Occipital lobe (tissue), 2 donors: ENCODE results near the gene RSU1. TPM values are rescaled to one million over a fixed set of nuclear protein-coding genes. Genes with fewer than 3 reads are reported as not detected.

ENCODE experiments used
- DNase-seq: peaks from one replicate; lab custom pipeline; 2025; lab: John Stamatoyannopoulos, UW
- total RNA-seq: library from RNA; depleted of rRNA; stranded (reverse); fragments of >200 nt; gene quantifications from one replicate; pipeline ENCODE4 v1.2.3, GENCODE V29; 2014

Gene RSU1
- total RNA-seq, 1 donor from 2014 or later = 29.6 TPM

GRCh38 chr10:16679511-16679910 lies 137.7 kb downstream of the RSU1 start:
- no peak for DNase-seq

DNA sequence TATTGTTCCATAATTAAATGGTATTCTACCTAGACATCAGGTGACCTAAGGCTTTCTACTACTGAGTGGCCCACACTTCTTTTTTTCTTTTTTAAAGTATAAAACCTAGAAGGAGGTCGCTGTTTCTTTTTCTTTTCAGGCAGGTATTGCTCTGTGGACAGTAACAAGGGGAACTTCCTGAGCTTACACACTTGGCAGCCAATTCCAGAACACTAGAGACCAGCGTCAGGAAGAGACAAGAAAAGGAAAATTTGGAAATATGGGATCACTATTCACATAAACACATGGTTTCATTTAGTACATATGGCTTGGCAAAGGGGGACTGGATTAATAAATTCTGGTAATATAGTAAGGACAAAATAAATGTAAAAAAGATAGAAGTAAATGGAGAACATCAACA lies 141.9 kb downstream of the RSU1 start:
- DNase-seq = no peak

GRCh38 chr10:16674147-16674703 lies 143.0 kb downstream of the RSU1 start:
- DNase-seq = no peak

DNA sequence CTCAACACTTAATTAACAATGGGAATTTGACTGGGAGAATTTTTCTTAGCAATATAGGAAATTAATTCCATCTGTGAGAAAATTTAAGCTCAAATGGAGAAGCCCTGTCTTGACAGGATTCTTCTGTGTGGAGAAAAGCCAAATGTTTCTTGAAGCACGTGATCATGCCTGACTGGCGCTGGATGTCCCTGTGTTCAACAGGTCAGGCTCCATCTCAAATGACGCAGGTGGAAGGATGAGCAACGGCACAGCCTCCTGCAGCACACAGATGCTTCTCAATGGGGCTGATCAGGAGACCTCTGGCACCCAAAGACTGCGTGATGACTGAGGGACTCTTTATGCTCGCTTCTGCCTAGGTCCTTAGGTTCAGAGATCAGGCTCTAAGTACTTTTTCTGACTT lies 143.8 kb downstream of the RSU1 start:
- no peak for DNase-seq

DNA sequence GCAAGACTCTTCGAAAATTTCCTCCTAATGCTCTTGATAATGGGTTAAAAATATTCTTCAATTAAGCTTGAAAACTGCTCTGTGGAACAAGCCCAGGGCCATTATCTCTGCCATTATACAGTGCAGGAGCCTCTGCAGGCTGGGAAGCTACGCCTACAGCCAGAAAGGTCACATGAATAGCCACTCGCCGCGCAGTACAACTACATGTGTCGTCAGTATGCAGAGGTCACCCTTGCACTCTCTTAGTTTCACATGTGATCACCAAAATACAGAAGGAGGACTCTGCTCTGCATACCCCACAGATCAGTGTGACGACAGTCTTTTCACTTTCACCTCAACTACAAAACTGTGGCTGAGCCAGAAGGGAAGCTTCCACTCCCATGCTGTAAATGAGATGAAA lies 153.8 kb downstream of the RSU1 start:
- no peak for DNase-seq

- no peak for DNase-seq
Observed at GRCh38 chr10:16662923-16663322, 154.3 kb downstream of the RSU1 start.

DNA sequence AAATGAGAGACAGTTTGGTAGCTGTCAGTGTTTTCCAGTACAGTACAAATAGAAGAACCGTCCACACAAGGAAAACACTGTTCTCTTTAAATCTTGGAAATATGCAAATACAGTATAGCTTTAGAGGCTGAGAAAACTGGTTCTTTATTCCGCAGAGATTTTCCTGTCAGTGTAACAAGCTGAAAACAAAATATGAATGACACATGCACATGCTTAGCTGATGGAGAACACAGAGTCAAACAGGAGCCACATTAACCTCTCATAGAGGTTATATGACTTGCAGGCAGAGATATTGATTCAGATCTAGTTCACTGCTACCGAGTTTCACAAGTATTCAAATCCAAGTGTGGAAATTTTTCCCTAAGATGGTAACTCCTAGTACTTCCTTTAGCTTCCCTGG lies 160.3 kb downstream of the RSU1 start:
- DNase-seq = no peak

DNA sequence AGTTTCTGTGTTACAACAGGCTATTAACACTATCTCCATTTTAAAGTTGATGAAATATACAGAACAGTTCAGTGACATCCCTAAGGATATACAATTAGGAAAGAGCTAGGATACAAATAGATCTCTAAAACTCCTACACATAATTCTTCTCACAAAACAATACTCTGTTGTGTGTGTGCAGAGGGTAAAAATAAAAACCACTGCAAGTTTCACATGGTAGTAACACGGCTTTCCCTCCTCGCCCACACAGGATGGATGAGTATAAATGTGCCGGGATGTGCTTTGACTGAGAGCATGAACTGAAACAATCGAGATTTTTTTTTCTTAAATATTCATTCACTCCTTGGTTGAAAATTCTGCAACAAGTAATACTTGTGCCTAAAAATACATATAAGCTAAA lies 164.0 kb downstream of the RSU1 start:
- DNase-seq = no peak

- DNase-seq = no peak
Observed at GRCh38 chr10:16652154-16652553, 165.1 kb downstream of the RSU1 start.

DNA sequence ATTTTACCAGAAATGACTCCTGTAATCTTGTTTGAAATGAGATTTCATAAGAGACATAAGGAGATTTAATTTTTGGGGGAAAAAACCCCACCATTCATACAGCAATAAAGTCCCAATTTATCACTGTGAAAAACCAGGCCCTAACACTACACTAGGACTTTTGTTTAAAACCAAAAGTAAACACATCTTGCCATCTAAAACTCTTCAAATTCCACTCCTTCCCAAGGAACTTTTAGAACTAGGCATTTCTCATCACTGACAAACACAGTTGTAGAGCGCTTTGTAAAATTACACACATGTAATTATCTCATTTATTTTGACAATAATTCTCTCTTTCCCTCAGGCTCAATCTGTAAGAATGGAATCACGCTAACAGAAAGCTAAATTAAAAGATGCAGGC lies 167.5 kb downstream of the RSU1 start:
- no peak for DNase-seq

DNA sequence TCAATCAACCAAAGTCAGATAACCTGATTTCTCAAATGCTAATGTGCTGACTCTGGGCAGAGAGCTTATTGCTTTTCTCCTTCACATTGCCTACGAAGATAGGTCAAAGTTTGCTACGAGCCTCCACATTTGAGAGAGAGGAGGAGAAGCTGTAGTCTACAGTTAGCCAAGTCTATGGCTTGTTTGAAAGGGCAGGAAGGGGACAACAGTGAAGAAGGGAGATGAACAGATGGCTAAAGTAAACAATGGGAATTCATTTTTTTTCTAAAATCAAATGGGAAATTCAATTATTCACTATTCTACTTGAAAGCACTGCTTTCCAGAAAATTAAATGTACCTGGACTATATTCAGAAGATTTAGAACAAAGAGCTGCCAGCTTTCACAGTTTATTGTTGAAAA lies 168.9 kb downstream of the RSU1 start:
- DNase-seq = no peak

GRCh38 chr10:16646181-16647059 lies 170.8 kb downstream of the RSU1 start:
- no peak for DNase-seq

DNA sequence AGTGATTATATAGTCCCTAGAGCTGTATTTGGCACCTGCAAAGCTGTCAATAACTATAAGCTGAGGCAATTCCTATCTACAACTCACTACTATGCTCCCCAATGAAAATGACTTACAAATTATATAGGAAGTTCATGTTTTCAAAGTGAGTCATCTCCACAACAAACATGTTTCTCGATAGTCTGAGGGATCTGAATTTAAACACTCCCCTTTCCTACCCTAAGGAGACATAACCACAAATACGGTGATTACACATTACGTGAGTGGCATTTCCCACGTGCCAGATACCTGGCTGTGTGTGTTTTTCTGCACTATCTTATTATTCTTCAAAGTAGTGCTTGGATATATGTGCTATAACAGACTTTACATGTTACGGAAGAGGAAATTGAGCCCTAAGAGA lies 173.1 kb downstream of the RSU1 start:
- DNase-seq = no peak

DNA sequence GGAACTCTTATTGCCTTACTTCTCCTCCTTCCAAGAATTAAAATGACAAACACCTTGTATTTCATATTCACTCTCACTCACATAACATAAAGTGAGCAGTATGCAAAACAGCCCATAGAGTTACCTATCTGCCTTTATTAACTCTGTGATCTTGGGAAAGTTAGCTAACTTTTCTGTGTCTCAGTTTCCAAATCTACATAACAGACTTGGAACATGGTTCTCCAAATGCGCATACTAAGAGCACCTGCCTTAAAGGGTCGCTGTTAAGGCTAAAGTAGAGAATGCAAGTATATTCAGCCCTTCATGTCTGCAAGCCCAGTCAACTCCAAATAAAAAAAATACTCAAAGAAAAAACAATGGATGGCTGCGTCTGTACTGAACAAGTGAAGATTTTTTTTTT lies 173.7 kb downstream of the RSU1 start:
- no peak for DNase-seq

GRCh38 chr10:16640153-16640552 lies 177.1 kb downstream of the RSU1 start:
- no peak for DNase-seq

- DNase-seq = no peak
Observed at GRCh38 chr10:16639471-16639870, 177.8 kb downstream of the RSU1 start.

- no peak for DNase-seq
Observed at GRCh38 chr10:16632996-16633395, 184.2 kb downstream of the RSU1 start.

GRCh38 chr10:16626697-16627096 lies 190.5 kb downstream of the RSU1 start:
- DNase-seq = no peak

GRCh38 chr10:16612981-16613355 lies 204.3 kb downstream of the RSU1 start:
- no peak for DNase-seq

- DNase-seq = no peak
Observed at GRCh38 chr10:16612115-16612980, 204.9 kb downstream of the RSU1 start.

DNA sequence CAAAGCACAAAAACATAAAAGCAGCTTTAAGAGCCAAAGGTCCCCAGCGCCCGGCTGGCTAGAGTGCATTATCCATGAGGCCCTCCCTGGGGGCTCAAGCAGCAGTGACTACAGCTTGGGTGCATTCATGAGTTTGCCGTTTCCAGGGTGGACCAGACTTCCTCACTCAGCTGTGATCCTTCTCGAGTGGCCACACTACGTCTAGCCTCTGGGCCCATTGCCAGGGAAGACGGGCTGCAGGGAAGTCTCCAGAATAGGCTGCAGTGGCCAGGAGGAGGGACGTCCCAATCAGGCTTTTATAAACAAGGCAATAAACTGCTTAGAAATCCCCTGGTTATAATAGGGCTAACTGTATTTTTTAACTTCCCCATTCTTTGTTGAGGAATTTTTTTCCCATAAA lies 206.2 kb downstream of the RSU1 start:
- no peak for DNase-seq

DNA sequence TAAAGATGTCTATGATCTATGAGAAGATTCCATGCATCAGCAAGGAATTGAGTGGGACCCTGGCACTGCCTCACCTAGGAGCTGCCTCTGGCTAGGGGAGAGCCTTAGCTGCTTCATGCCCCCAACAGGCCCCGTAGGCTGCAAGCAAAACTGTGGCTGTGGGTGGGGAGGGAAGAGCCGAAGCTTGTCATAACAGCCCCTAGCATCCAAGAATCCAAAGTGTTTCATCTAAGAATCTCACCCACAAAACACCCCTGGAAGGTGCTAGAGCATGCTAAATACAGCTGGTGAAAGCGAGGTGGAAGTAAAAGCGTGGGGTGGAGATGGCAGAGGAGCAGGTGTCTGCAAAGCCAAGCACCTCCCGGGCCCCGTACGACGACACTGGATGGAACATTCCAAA lies 208.0 kb downstream of the RSU1 start:
- no peak for DNase-seq
